H9 (cell line): Measurements from ENCODE around the gene CHEK1. TPM values are rescaled to one million over a fixed set of nuclear protein-coding genes. Genes with fewer than 3 reads are reported as not detected.

Experiments
- DNase-seq: peaks from one replicate; pipeline ENCODE4 v3.0.0-alpha.2; 2017
- H2AFZ ChIP-seq: one replicate; pipeline ENCODE4 v1.6.1; 2013; ENCODE audit warnings: mild to moderate bottlenecking, low read length, control low read depth, moderate library complexity
- H2AK5ac ChIP-seq: 2 replicates; pipeline ENCODE4 v1.6.1; 2013; ENCODE audit warnings: low read length, control low read depth, mixed read lengths; ENCODE audit not compliant: insufficient read length
- H2BK120ac ChIP-seq: one replicate; pipeline ENCODE4 v1.6.1; 2013; ENCODE audit warnings: low read depth, mild to moderate bottlenecking, low read length, control low read depth, inconsistent platforms; ENCODE audit not compliant: poor library complexity, severe bottlenecking
- H2BK12ac ChIP-seq: 2 replicates; pipeline ENCODE4 v1.6.1; 2013; ENCODE audit warnings: low read length, control low read depth, mixed read lengths, low read depth; ENCODE audit not compliant: insufficient read length
- H2BK15ac ChIP-seq: 2 replicates; pipeline ENCODE4 v1.6.1; 2013; ENCODE audit warnings: low read depth, low read length, control low read depth
- H2BK20ac ChIP-seq: one replicate; pipeline ENCODE4 v1.6.1; 2013; ENCODE audit warnings: low read depth, mild to moderate bottlenecking, low read length, control low read depth, inconsistent platforms; ENCODE audit not compliant: poor library complexity, severe bottlenecking
- H2BK5ac ChIP-seq: 2 replicates; pipeline ENCODE4 v1.6.1; 2013; ENCODE audit warnings: low read length, control low read depth, mixed read lengths; ENCODE audit not compliant: insufficient read length
- H3K14ac ChIP-seq: 2 replicates; pipeline ENCODE4 v1.6.1; 2013; ENCODE audit warnings: low read length, control low read depth; ENCODE audit not compliant: insufficient read depth
- H3K18ac ChIP-seq: 2 replicates; pipeline ENCODE4 v1.6.1; 2013; ENCODE audit warnings: low read depth, mild to moderate bottlenecking, mixed read lengths, low read length, control low read depth; ENCODE audit not compliant: insufficient read length
- H3K23ac ChIP-seq: 2 replicates; pipeline ENCODE4 v1.6.1; 2013; ENCODE audit warnings: low read length, control low read depth, mixed read lengths, low read depth; ENCODE audit not compliant: insufficient read length
- H3K23me2 ChIP-seq: 2 replicates; pipeline ENCODE4 v1.6.1; 2013; ENCODE audit warnings: low read depth, mild to moderate bottlenecking, mixed read lengths, low read length, control low read depth; ENCODE audit not compliant: insufficient read length, poor library complexity, severe bottlenecking
- H3K27ac ChIP-seq: 2 replicates; pipeline ENCODE4 v1.5.1; 2013; ENCODE audit warnings: low read length, control low read depth, mixed read lengths, low read depth; ENCODE audit not compliant: insufficient read length
- H3K27me3 ChIP-seq: 2 replicates; pipeline ENCODE4 v1.6.1; 2013; ENCODE audit warnings: low read length, control low read depth, inconsistent platforms; ENCODE audit not compliant: insufficient read depth
- H3K4ac ChIP-seq: 2 replicates; pipeline ENCODE4 v1.6.1; 2013; ENCODE audit warnings: low read depth, mild to moderate bottlenecking, control low read depth, inconsistent platforms, low read length, moderate library complexity
- H3K4me1 ChIP-seq: 2 replicates; pipeline ENCODE4 v1.6.1; 2013; ENCODE audit warnings: low read length, control low read depth, inconsistent platforms; ENCODE audit not compliant: insufficient read depth
- H3K4me2 ChIP-seq: 2 replicates; pipeline ENCODE4 v1.6.1; 2013; ENCODE audit warnings: low read length, control low read depth, mixed read lengths; ENCODE audit not compliant: insufficient read length, insufficient read depth
- H3K56ac ChIP-seq: 2 replicates; pipeline ENCODE4 v1.6.1; 2013; ENCODE audit warnings: low read depth, mild to moderate bottlenecking, mixed read lengths, low read length, control low read depth; ENCODE audit not compliant: insufficient read length
- H3K79me1 ChIP-seq: 2 replicates; pipeline ENCODE4 v1.6.1; 2013; ENCODE audit warnings: low read depth, mild to moderate bottlenecking, moderate library complexity, low read length, control low read depth, inconsistent platforms; ENCODE audit not compliant: insufficient read depth, poor library complexity, severe bottlenecking
- H3K79me2 ChIP-seq: 2 replicates; pipeline ENCODE4 v1.6.1; 2013; ENCODE audit warnings: low read length, control low read depth, inconsistent platforms; ENCODE audit not compliant: insufficient read depth
- H3K9ac ChIP-seq: 2 replicates; pipeline ENCODE4 v1.6.1; 2013; ENCODE audit warnings: low read length, control low read depth, mixed read lengths; ENCODE audit not compliant: insufficient read length; ENCODE audit errors: extremely low read depth
- H3K9me3 ChIP-seq: one replicate; pipeline ENCODE4 v1.6.1; 2013; ENCODE audit warnings: low read depth, low read length, inconsistent platforms; ENCODE audit not compliant: control insufficient read depth
- H3T11ph ChIP-seq: one replicate; pipeline ENCODE4 v1.6.1; 2013; ENCODE audit warnings: mild to moderate bottlenecking, low read length, control low read depth, inconsistent platforms
- H4K20me1 ChIP-seq: one replicate; pipeline ENCODE4 v1.6.1; 2013; ENCODE audit not compliant: control insufficient read depth, insufficient read length, insufficient read depth
- H4K5ac ChIP-seq: 2 replicates; pipeline ENCODE4 v1.6.1; 2013; ENCODE audit warnings: low read depth, mild to moderate bottlenecking, mixed read lengths, low read length, control low read depth; ENCODE audit not compliant: insufficient read length
- H4K8ac ChIP-seq: replicated peaks from 2 replicates; pipeline ENCODE4 v1.6.1; 2013; ENCODE audit warnings: low read length, control low read depth, mixed read lengths, low read depth; ENCODE audit not compliant: insufficient read length
- H4K91ac ChIP-seq: 2 replicates; pipeline ENCODE4 v1.6.1; 2013; ENCODE audit warnings: low read depth, mild to moderate bottlenecking, moderate library complexity, mixed read lengths, low read length, control low read depth; ENCODE audit not compliant: insufficient read length
- H3K27ac Mint-ChIP-seq, 3 experiments: 2 replicates in 2 of 3; 3 replicates in 1 of 3; pipeline ENCODE4 v1.8.0; 2020 to 2021; ENCODE audit warnings: mixed read lengths in 3 of 3, mild to moderate bottlenecking in 1 of 3, moderate library complexity in 1 of 3
- H3K27me3 Mint-ChIP-seq: 2 replicates; pipeline ENCODE4 v1.8.0; 2021; ENCODE audit warnings: low read depth, mild to moderate bottlenecking, moderate library complexity, mixed read lengths
- H3K36me3 Mint-ChIP-seq, 3 experiments: 2 replicates in 2 of 3; 3 replicates in 1 of 3; pipeline ENCODE4 v1.8.0; 2020 to 2021; ENCODE audit warnings: low read depth in 3 of 3, mixed read lengths in 3 of 3; ENCODE audit not compliant: insufficient read depth in 1 of 3
- H3K4me1 Mint-ChIP-seq, 2 experiments: 2 replicates each; pipeline ENCODE4 v1.8.0; 2020; ENCODE audit warnings: mixed read lengths in 2 of 2
- H3K4me3 Mint-ChIP-seq, 2 experiments: 2 replicates in 1 of 2; 3 replicates in 1 of 2; pipeline ENCODE4 v1.8.0; 2020 to 2021; ENCODE audit warnings: mild to moderate bottlenecking in 2 of 2, mixed read lengths in 2 of 2, moderate library complexity in 1 of 2
- H3K9me3 Mint-ChIP-seq, 2 experiments: 2 replicates in 1 of 2; 3 replicates in 1 of 2; pipeline ENCODE4 v1.8.0; 2020; ENCODE audit warnings: mild to moderate bottlenecking in 2 of 2, mixed read lengths in 2 of 2, moderate library complexity in 1 of 2
- CTCF ChIP-seq: fragments of 200-600 bp; sonication (generic); conservative IDR thresholded peaks from 3 replicates; pipeline ENCODE4 v1.8.0; 2021; ENCODE audit warnings: antibody characterized with exemption, mild to moderate bottlenecking
- total RNA-seq: library from RNA; stranded (reverse); gene quantifications from 2 replicates; pipeline ENCODE4 v1.2.1, GENCODE V29; 2021

The CHEK1 gene
- total RNA-seq, 1 experiment from 2014 or later, result 126 TPM

- no peak overlapping the region for H3K56ac ChIP-seq
- H4K5ac ChIP-seq, result no peak overlapping the region
- no peak for TF ChIP-seq CTCF
- H3K14ac ChIP-seq, result no peak overlapping the region
- H3K27ac ChIP-seq, result no peak overlapping the region
- no peak overlapping the region for H2BK20ac ChIP-seq
- no peak overlapping the region for H4K91ac ChIP-seq
- Mint-ChIP-seq H3K27ac (no peak overlapping the region), H3K27me3 (no peaks in the 10 kb centered on the region), H3K4me1 (no peaks in the 10 kb centered on the region), H3K36me3 (peaks cover 27 to 88% (median 80%) of the 10 kb centered on the region in 3 experiments; a peak in 6 of 7 replicates), H3K9me3 (no peaks in the 10 kb centered on the region; a peak in 1 of 5 replicates), H3K4me3 (no peak overlapping the region)
- no peak for DNase-seq
- H3K4ac ChIP-seq, result no peak overlapping the region
- no peaks in the 10 kb centered on the region for H4K20me1 ChIP-seq
- no peak overlapping the region for H3K4me2 ChIP-seq
- no peak overlapping the region for H2AK5ac ChIP-seq
- H2BK5ac ChIP-seq, result no peak overlapping the region
- H3K23me2 ChIP-seq, result no peaks in the 10 kb centered on the region
- no peak overlapping the region for H2BK15ac ChIP-seq
- no peaks in the 10 kb centered on the region for H3K9me3 ChIP-seq
- no peak overlapping the region for H3T11ph ChIP-seq
- no peaks in the 10 kb centered on the region for H3K79me2 ChIP-seq
- H2BK120ac ChIP-seq, result no peak overlapping the region
- no peak overlapping the region for H3K9ac ChIP-seq
- H3K4me1 ChIP-seq, result no peaks in the 10 kb centered on the region
- H3K18ac ChIP-seq, result no peak overlapping the region
- H2AFZ ChIP-seq, result no peak overlapping the region
- no peak overlapping the region for H2BK12ac ChIP-seq
- H3K23ac ChIP-seq, result no peak overlapping the region
- H3K79me1 ChIP-seq, result peaks cover 3% of the 10 kb centered on the region
- no peak overlapping the region for H4K8ac ChIP-seq
- H3K27me3 ChIP-seq, result no peaks in the 10 kb centered on the region
Measured at GRCh38 chr11:125605417-125605816, 19.5 kb upstream of the CHEK1 start.
